Endothelial cell of umbilical vein (primary cell): Measurements from ENCODE around the gene ZNF329.

Source experiments
- CTCF ChIP-seq, 2 donors: IDR thresholded peaks; 1 replicate in 1 of 2; 2 replicates in 1 of 2; pipeline ENCODE4 v1.5.1; 2011; ENCODE audit warnings: low read length in 2 of 2, mild to moderate bottlenecking in 2 of 2, moderate library complexity in 2 of 2, control low read depth in 1 of 2, inconsistent platforms in 1 of 2, low read depth in 1 of 2; ENCODE audit not compliant: insufficient read depth in 1 of 2; ENCODE audit errors: extremely low read depth in 1 of 2
- EZH2 ChIP-seq: IDR thresholded peaks from 2 replicates; pipeline ENCODE4 v1.6.1; 2012; ENCODE audit warnings: borderline replicate concordance, low read depth, mild to moderate bottlenecking, moderate library complexity, low read length, inconsistent platforms; ENCODE audit not compliant: severe bottlenecking
- FOS ChIP-seq: IDR thresholded peaks from 2 replicates; pipeline ENCODE4 v1.6.1; 2011; ENCODE audit warnings: mild to moderate bottlenecking, low read length, moderate library complexity, borderline replicate concordance; ENCODE audit not compliant: insufficient read depth
- JUN ChIP-seq: IDR thresholded peaks from 2 replicates; pipeline ENCODE4 v1.6.1; 2011; ENCODE audit warnings: borderline replicate concordance, low read depth; ENCODE audit not compliant: insufficient read length, insufficient read depth
- POLR2A ChIP-seq: IDR thresholded peaks from 2 replicates; pipeline ENCODE4 v1.6.1; 2012; ENCODE audit warnings: low read depth, mild to moderate bottlenecking, control low read depth, low read length
- POLR2AphosphoS5 ChIP-seq: IDR thresholded peaks from 2 replicates; pipeline ENCODE4 v1.6.1; 2012; ENCODE audit warnings: low read depth, mild to moderate bottlenecking, control low read depth, low read length, moderate library complexity; ENCODE audit not compliant: insufficient read depth
- TF ChIP-seq, protein P1 (sequence below): IDR thresholded peaks from 2 replicates; pipeline ENCODE4 v1.6.1; 2011; ENCODE audit not compliant: insufficient read depth, insufficient read length

GRCh38 chr19:58196901-58197616 is 46.5 kb upstream of the ZNF329 start:
- TF ChIP-seq EZH2 = no peak
- no peak for TF ChIP-seq POLR2A
- no peak for TF ChIP-seq CTCF (IDR thresholded peaks at IDR 0.05; ENCODE audit: extremely low read depth in 1 of 2, insufficient read depth in 1 of 2, low read depth in 1 of 2, low read length in 2 of 2)
- no peak for TF ChIP-seq FOS
- TF ChIP-seq POLR2AphosphoS5 = no peak
- TF ChIP-seq, protein P1, sequence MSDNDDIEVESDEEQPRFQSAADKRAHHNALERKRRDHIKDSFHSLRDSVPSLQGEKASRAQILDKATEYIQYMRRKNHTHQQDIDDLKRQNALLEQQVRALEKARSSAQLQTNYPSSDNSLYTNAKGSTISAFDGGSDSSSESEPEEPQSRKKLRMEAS = no peak
- no peak for TF ChIP-seq JUN
